GM23248 (cell line): ENCODE data around the gene NDUFV3.

Experiments used
- EZH2 ChIP-seq: fragments of 200-600 bp; sonication (generic); IDR thresholded peaks from 2 replicates; pipeline ENCODE4 v1.6.1; 2018; ENCODE audit warnings: antibody characterized with exemption, mild to moderate bottlenecking; ENCODE audit not compliant: insufficient read depth, poor library complexity, severe bottlenecking
- EZH2phosphoT487 ChIP-seq: fragments of 200-600 bp; sonication (generic); IDR thresholded peaks from 2 replicates; pipeline ENCODE4 v1.6.1; 2018; ENCODE audit warnings: antibody characterized with exemption, moderate library complexity, mild to moderate bottlenecking, low read depth; ENCODE audit not compliant: insufficient read depth

DNA sequence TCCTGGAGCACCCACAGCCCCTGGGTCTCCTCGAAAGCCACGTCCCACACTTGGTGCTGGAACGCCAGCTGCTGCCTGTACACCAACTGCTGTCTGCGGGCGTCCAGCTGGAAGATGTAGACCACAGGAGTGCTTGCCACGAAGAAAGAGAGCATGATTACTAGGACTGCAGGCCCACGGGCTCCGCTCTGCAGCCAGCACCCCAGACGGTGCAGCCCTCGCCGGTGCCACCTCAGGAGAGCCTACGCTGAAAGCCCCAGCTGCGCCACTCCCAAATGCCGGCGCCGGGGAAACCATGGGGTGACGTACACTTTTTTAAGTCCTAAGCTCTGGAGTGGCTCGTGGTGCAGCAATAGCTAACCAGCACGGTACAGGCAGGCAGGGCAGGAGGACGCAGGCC is 39.5 kb upstream of the NDUFV3 start:
- no peak for TF ChIP-seq EZH2phosphoT487
- no peak for TF ChIP-seq EZH2
